GM23338 (cell line): Measurements from ENCODE around the gene ZNF12. TPM values are rescaled to one million over a fixed set of nuclear protein-coding genes. Genes with fewer than 3 reads are reported as not detected.

Source experiments
- ATAC-seq: fragments of 200-7000 bp; cut with Tn5 transposase; 3 replicates; pipeline ENCODE4 v1.9.1; 2020
- DNase-seq: peaks from one replicate; pipeline ENCODE4 v3.0.0-alpha.2; 2015; ENCODE audit warnings: low spot score
- H2AFZ ChIP-seq: fragments of 200-600 bp; sonication (generic); 2 replicates; pipeline ENCODE4 v1.8.0; 2016; ENCODE audit warnings: antibody characterized with exemption, mild to moderate bottlenecking, moderate library complexity
- H3F3A ChIP-seq: fragments of 200-600 bp; sonication (generic); replicated peaks from 2 replicates; pipeline ENCODE4 v1.8.0; 2017; ENCODE audit warnings: antibody characterized with exemption, mixed run types, low read depth
- H3K27ac ChIP-seq: fragments of 200-600 bp; sonication (generic); 2 replicates; pipeline ENCODE4 v1.6.1; 2016; ENCODE audit warnings: low read depth
- H3K27me3 ChIP-seq: fragments of 200-600 bp; sonication (generic); 2 replicates; pipeline ENCODE4 v1.8.0; 2016; ENCODE audit warnings: mild to moderate bottlenecking, mixed run types, moderate library complexity; ENCODE audit not compliant: insufficient read depth
- H3K36me3 ChIP-seq: fragments of 200-600 bp; sonication (generic); 2 replicates; pipeline ENCODE4 v1.8.0; 2016; ENCODE audit warnings: mild to moderate bottlenecking; ENCODE audit not compliant: insufficient read depth
- H3K4me1 ChIP-seq: fragments of 200-600 bp; sonication (generic); 2 replicates; pipeline ENCODE4 v1.8.0; 2016; ENCODE audit warnings: mild to moderate bottlenecking, moderate library complexity; ENCODE audit not compliant: insufficient read depth
- H3K4me2 ChIP-seq: fragments of 200-600 bp; sonication (generic); 2 replicates; pipeline ENCODE4 v1.7.1; 2017; ENCODE audit warnings: mixed run types
- H3K4me3 ChIP-seq: fragments of 200-600 bp; sonication (generic); 2 replicates; pipeline ENCODE4 v1.6.1; 2016; ENCODE audit warnings: mixed run types
- H3K79me2 ChIP-seq: fragments of 200-600 bp; sonication (generic); replicated peaks from 2 replicates; pipeline ENCODE4 v1.8.0; 2017; ENCODE audit warnings: mild to moderate bottlenecking; ENCODE audit not compliant: insufficient read depth
- H3K9me2 ChIP-seq: fragments of 200-600 bp; sonication (generic); 2 replicates; pipeline ENCODE4 v1.8.0; 2017; ENCODE audit not compliant: insufficient read depth
- H4K20me1 ChIP-seq: fragments of 200-600 bp; sonication (generic); replicated peaks from 2 replicates; pipeline ENCODE4 v1.8.0; 2017; ENCODE audit warnings: mild to moderate bottlenecking; ENCODE audit not compliant: insufficient read depth
- H3K27ac Mint-ChIP-seq: 2 replicates; pipeline ENCODE4 v1.8.0; 2020; ENCODE audit warnings: inconsistent platforms, mild to moderate bottlenecking, moderate library complexity, mixed read lengths
- H3K27me3 Mint-ChIP-seq: 3 replicates; pipeline ENCODE4 v1.8.0; 2022; ENCODE audit warnings: low read depth, mild to moderate bottlenecking, moderate library complexity, mixed read lengths, inconsistent platforms; ENCODE audit not compliant: insufficient read depth, poor library complexity
- H3K36me3 Mint-ChIP-seq: 3 replicates; pipeline ENCODE4 v1.8.0; 2021; ENCODE audit warnings: low read depth, mild to moderate bottlenecking, inconsistent platforms, moderate library complexity, mixed read lengths
- H3K4me1 Mint-ChIP-seq: 3 replicates; pipeline ENCODE4 v1.8.0; 2020; ENCODE audit warnings: mild to moderate bottlenecking, inconsistent platforms, mixed read lengths
- H3K4me3 Mint-ChIP-seq: 3 replicates; pipeline ENCODE4 v1.8.0; 2021; ENCODE audit warnings: moderate library complexity, mild to moderate bottlenecking, inconsistent platforms, mixed read lengths
- H3K9me3 Mint-ChIP-seq: 3 replicates; pipeline ENCODE4 v1.8.0; 2020; ENCODE audit warnings: moderate library complexity, mild to moderate bottlenecking, inconsistent platforms, mixed read lengths
- CREB1 ChIP-seq: fragments of 250-450 bp; sonication (Bioruptor Pico); IDR thresholded peaks from 2 replicates; pipeline ENCODE4 v1.5.0; 2020; ENCODE audit warnings: low read depth, mild to moderate bottlenecking, moderate library complexity
- CTCF ChIP-seq, 2 experiments: fragments of 200-600 bp in 1 of 2; sonication (generic) in 1 of 2; conservative IDR thresholded peaks; 2 replicates each; pipeline versions ENCODE4 v1.5.1 to v1.6.1; 2016 to 2017; ENCODE audit warnings: antibody characterized with exemption in 2 of 2, low read depth in 2 of 2, mild to moderate bottlenecking in 2 of 2, moderate library complexity in 1 of 2
- ETS1 ChIP-seq: IDR thresholded peaks from 2 replicates; pipeline ENCODE4 v1.6.1; 2016; ENCODE audit warnings: antibody characterized with exemption
- EZH2 ChIP-seq: fragments of 200-600 bp; sonication (generic); IDR thresholded peaks from one replicate; pipeline ENCODE4 v1.8.0; 2017; ENCODE audit warnings: antibody characterized with exemption, mild to moderate bottlenecking, low read depth; ENCODE audit not compliant: unreplicated experiment
- EZH2phosphoT487 ChIP-seq: fragments of 200-600 bp; sonication (generic); IDR thresholded peaks from one replicate; pipeline ENCODE4 v1.8.1; 2018; ENCODE audit warnings: antibody characterized with exemption; ENCODE audit not compliant: unreplicated experiment
- JUNB ChIP-seq: IDR thresholded peaks from one replicate; pipeline ENCODE4 v1.6.1; 2016; ENCODE audit warnings: antibody characterized with exemption; ENCODE audit not compliant: unreplicated experiment
- NANOG ChIP-seq: IDR thresholded peaks from 2 replicates; pipeline ENCODE4 v1.6.1; 2016; ENCODE audit warnings: antibody characterized with exemption, borderline replicate concordance
- POLR2AphosphoS5 ChIP-seq: IDR thresholded peaks from 2 replicates; pipeline ENCODE4 v1.6.1; 2016; ENCODE audit warnings: antibody characterized with exemption, low read depth
- REST ChIP-seq: IDR thresholded peaks from one replicate; pipeline ENCODE4 v1.6.1; 2018; ENCODE audit warnings: antibody characterized with exemption; ENCODE audit not compliant: unreplicated experiment
- STAT1 ChIP-seq: IDR thresholded peaks from one replicate; pipeline ENCODE4 v1.6.1; 2016; ENCODE audit warnings: antibody characterized with exemption; ENCODE audit not compliant: unreplicated experiment
- ZNF114 ChIP-seq: fragments of 250-450 bp; sonication (Bioruptor Pico); IDR thresholded peaks from 2 replicates; pipeline ENCODE4 v1.5.0; 2020; ENCODE audit warnings: mild to moderate bottlenecking, moderate library complexity
- ZNF331 ChIP-seq: fragments of 250-450 bp; sonication (Bioruptor Pico); IDR thresholded peaks from 2 replicates; pipeline ENCODE4 v1.5.0; 2020; ENCODE audit warnings: low read depth, mild to moderate bottlenecking, moderate library complexity
- ZNF462 ChIP-seq: fragments of 250-450 bp; sonication (Bioruptor Pico); IDR thresholded peaks from 2 replicates; pipeline ENCODE4 v1.5.0; 2020; ENCODE audit warnings: mild to moderate bottlenecking, moderate library complexity
- polyA plus RNA-seq: library from polyadenylated mRNA; unstranded; fragments of >200 nt; fragmentation: Nextera tagmentation; extraction: Ambion mirVana; gene quantifications from 2 replicates; pipeline ENCODE4 v1.2.1, GENCODE V29; 2016
- total RNA-seq: library from RNA; depleted of rRNA; stranded (reverse); fragments of >200 nt; shearing (Covaris generic); gene quantifications from 2 replicates; pipeline ENCODE4 v1.2.3, GENCODE V29; 2014

ZNF12 gene
- total and polyA plus RNA-seq, 2 experiments from 2014 or later = 9.6 to 17.8 TPM

GRCh38 chr7:6642861-6643640, 63.7 kb downstream of the ZNF12 start:
- no peaks in the 10 kb centered on the region for H3K27me3 ChIP-seq
- H3K27ac ChIP-seq = no peak overlapping the region
- no peak for ATAC-seq
- Mint-ChIP-seq H3K27ac (no peak overlapping the region), H3K4me3 (no peak overlapping the region), H3K9me3 (no peaks in the 10 kb centered on the region), H3K27me3 (peaks cover 20% of the 10 kb centered on the region), H3K4me1 (peaks cover 16% of the 10 kb centered on the region; the same call in 2 of the 3 replicates), H3K36me3 (peaks cover 9% of the 10 kb centered on the region)
- DNase-seq = no peak
- H3K4me2 ChIP-seq = no peak overlapping the region
- H4K20me1 ChIP-seq = no peaks in the 10 kb centered on the region; the same call in 1 of the 2 replicates
- H3F3A ChIP-seq = no peaks in the 10 kb centered on the region
- no peaks in the 10 kb centered on the region; the same call in 1 of the 2 replicates for H3K4me1 ChIP-seq
- H3K9me2 ChIP-seq = no peaks in the 10 kb centered on the region
- no peaks in the 10 kb centered on the region for H3K36me3 ChIP-seq
- no peak overlapping the region for H2AFZ ChIP-seq
- TF ChIP-seq STAT1 (no peak), ETS1 (no peak), POLR2AphosphoS5 (no peak), EZH2 (no peak), REST (no peak), CTCF (conservative IDR thresholded peaks at IDR 0.05; ENCODE audit: low read depth in 2 of 2) (no peak), ZNF331 (CRISPR knock-in tag) (no peak), CREB1 (no peak), EZH2phosphoT487 (no peak), NANOG (no peak), ZNF114 (no peak), ZNF462 (CRISPR knock-in tag) (no peak), JUNB (no peak)
- H3K4me3 ChIP-seq = no peak overlapping the region
- H3K79me2 ChIP-seq = no peaks in the 10 kb centered on the region
